GM06990 (cell line): ENCODE measurements around the gene RSPH10B.
A peak's percentile ranks its signal among the peaks of the same experiment; 100 is the strongest.
"Not testable (repeated sequence)": the region's sequence is repeated elsewhere in the genome, so short reads cannot be mapped to it uniquely, and the experiment has no call there.

Experiments
- DNase-seq: peaks from one replicate; pipeline ENCODE4 v3.0.0-alpha.2; 2011; ENCODE audit not compliant: insufficient read length; ENCODE audit errors: extremely low read depth
- H3K27me3 ChIP-seq: replicated peaks from 2 replicates; pipeline ENCODE4 v1.6.0; 2011; ENCODE audit warnings: low read length; ENCODE audit not compliant: control insufficient read depth, insufficient read depth
- H3K36me3 ChIP-seq: 2 replicates; pipeline ENCODE4 v1.5.1; 2011; ENCODE audit warnings: low read length; ENCODE audit not compliant: control insufficient read depth, insufficient read depth
- H3K4me3 ChIP-seq: replicated peaks from 2 replicates; pipeline ENCODE4 v1.5.1; 2011; ENCODE audit warnings: low read depth, mild to moderate bottlenecking, control low read depth, low read length
- TF ChIP-seq, protein P1 (sequence below): IDR thresholded peaks from 2 replicates; pipeline ENCODE4 v1.5.1; 2011; ENCODE audit warnings: low read length, control low read depth, mild to moderate bottlenecking, inconsistent platforms; ENCODE audit not compliant: insufficient read depth, poor library complexity, severe bottlenecking

Gene RSPH10B

DNA sequence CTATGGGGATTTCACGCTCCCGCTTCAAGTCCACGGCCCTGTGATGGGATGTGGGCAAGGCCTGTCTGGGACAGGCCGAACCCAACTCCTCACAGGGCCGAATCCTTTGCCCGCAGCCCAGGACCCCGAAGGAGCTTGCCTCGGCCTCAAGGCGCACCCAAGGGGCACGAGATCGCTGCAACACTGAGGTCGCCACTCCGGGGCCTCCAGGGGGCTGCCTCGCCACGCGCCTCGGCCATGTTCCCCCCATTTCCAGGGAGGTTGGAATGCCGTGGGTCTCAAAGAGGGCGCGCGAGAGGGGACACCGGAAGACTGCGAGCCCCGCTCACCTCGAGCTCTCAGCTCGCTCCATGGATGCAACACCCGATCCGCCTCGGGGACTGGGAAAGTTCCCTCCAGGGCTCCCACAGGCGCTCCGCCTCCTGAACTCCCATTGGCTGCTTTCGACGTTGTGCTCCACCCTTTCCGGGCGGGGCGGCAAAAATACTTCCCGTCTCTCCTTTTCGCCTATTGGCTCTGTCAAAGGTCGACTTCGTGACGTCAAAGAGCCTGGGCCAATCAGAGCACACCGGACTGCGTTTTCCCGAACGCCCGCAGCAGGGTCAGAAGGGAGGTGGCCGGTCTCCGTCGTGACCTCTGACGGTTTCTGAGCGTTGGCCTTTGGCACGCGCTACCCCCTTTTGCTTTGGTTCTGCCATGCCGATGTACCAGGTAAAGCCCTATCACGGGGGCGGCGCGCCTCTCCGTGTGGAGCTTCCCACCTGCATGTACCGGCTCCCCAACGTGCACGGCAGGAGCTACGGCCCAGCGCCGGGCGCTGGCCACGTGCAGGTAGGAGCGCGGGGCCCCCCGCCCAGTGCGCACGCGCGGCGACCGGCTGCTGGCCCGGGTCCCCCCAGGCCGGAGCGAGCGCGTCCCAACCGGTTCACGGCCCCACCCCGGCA lies 38.5 kb upstream of the RSPH10B start, which contains the start of the genes AIMP2 and PMS2:
Gene AIMP2 (plus strand): TSS at position 605 of the 944 bp plus-strand sequence. CDS start 92 bp downstream, at position 697.
Gene PMS2 (minus strand): TSS at position 382 of the 944 bp plus-strand sequence. CDS start 30 bp downstream, at position 352.
- Histone ChIP-seq H3K4me3 (peak within 1 kb of the TSS; percentile 96), H3K36me3 (no peaks in the 10 kb centered on the region; the same call in 1 of the 2 replicates), H3K27me3 (no peaks in the 10 kb centered on the region)
- peak; percentile 93 for DNase-seq
- TF ChIP-seq, protein P1, sequence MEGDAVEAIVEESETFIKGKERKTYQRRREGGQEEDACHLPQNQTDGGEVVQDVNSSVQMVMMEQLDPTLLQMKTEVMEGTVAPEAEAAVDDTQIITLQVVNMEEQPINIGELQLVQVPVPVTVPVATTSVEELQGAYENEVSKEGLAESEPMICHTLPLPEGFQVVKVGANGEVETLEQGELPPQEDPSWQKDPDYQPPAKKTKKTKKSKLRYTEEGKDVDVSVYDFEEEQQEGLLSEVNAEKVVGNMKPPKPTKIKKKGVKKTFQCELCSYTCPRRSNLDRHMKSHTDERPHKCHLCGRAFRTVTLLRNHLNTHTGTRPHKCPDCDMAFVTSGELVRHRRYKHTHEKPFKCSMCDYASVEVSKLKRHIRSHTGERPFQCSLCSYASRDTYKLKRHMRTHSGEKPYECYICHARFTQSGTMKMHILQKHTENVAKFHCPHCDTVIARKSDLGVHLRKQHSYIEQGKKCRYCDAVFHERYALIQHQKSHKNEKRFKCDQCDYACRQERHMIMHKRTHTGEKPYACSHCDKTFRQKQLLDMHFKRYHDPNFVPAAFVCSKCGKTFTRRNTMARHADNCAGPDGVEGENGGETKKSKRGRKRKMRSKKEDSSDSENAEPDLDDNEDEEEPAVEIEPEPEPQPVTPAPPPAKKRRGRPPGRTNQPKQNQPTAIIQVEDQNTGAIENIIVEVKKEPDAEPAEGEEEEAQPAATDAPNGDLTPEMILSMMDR = peak; percentile 45

DNA sequence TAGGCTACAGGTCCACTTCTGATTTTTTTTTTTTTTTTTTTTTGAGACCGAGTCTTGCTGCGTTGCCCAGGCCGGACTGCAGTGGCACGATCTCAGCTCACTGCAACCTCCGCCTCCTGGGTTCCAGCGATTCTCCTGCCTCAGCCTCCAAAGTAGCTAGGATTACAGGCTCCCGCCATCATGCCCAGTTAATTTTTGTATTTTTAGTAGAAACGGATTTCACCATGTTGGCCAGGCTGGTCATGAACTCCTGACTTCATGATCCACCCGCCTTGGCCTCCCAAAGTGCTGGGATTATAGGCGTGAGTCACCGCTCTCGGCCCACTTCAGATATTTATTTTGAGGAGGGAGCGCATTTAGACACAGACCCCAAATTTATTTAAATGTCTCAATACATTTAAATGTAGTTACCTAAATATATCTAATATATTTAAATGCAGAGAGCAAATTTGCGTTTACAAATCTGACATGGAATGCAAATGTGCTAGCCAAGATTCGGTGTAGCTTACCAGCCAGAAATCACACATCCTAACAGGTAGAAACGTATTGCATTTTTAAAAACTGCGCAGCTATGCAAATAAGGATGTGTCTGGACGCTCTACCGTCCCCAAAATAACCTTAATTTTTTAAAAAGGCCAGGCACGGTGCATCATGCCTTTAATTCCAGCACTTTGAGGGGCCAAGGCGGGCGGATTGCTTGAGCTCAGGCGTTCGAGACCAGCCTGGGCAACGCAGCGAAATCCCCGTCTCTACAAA lies 37.5 kb upstream of the RSPH10B start:
- not testable (repeated sequence) for H3K27me3 ChIP-seq, H3K36me3 ChIP-seq, DNase-seq
- peak overlapping the region; percentile 96 for H3K4me3 ChIP-seq

DNA sequence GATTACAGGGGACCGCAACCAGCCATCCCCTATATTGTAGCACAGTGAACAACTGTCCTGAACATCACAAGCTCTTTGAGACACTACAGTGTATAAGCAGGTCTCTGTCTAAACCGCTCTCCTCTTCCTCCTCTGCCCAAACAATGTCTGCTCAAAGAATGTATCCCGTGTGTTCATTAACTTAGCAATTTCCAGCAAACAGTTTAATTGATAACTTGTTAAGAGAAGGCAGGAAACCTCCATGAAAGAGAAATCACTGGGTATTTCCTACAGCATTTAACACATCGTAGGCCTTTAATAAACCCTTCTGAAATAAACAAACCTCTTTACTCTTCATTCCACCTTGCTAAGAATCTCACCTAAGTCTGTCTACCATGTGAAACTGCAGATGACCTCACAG lies 36.9 kb upstream of the RSPH10B start:
- DNase-seq = no peak
- Histone ChIP-seq H3K27me3 (no peaks in the 10 kb centered on the region), H3K36me3 (no peaks in the 10 kb centered on the region), H3K4me3 (peak overlapping the region; percentile 96; the same call in 1 of the 2 replicates)
- TF ChIP-seq, protein P1 = no peak

DNA sequence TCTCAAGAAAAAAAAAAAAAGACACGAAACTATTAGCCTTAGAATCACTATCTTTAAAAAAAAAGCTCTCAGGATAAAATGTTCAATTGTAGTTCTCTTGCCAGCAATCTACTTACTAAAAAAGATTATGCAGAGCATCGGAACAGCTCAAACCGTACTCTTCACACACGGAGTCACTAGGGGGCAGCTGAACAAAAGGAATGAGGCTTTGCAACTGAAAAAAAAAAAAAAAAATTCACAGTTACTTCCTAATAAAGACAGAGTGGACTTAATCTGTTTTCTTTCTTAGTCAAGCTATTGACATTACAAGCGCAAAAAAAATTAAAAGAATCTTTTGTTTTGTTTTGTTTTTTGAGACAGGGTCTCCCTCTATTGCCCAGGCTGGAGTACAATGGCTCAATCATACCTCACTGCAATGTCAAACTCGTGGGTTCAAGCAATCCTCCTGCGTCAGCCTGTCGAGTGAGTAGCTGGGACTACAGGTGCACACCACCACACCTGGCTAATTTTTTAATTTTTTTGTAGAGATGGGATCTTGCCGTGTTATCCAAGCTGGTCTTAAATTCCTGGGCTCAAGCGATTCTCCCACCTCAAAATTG lies 26.8 kb upstream of the RSPH10B start:
- Histone ChIP-seq H3K27me3 (no peaks in the 10 kb centered on the region), H3K4me3 (no peak overlapping the region), H3K36me3 (peaks cover 9% of the 10 kb centered on the region)
- TF ChIP-seq, protein P1 = peak; percentile 65
- no peak for DNase-seq

DNA sequence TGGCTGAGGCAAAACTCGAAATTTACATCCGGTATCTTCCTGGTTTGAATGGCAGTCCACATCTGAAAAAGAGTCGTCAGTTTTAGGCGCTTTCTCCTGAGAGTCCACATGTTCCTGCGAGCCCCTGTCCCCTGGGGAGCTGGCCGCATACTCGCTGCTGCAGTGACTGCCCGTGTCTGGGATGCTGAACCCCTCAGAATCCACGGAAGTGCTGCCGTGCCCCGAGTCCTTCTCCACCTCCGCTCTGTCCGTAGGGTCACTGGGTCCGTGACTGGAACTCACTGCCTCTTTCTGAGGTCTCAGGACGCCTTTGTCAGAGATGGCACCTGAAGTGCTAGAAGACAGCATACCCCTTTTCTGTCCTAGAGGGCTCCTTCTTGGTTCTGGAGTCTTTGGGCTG lies 16.6 kb upstream of the RSPH10B start:
- H3K4me3 ChIP-seq, H3K36me3 ChIP-seq, H3K27me3 ChIP-seq, DNase-seq: not testable (repeated sequence)

DNA sequence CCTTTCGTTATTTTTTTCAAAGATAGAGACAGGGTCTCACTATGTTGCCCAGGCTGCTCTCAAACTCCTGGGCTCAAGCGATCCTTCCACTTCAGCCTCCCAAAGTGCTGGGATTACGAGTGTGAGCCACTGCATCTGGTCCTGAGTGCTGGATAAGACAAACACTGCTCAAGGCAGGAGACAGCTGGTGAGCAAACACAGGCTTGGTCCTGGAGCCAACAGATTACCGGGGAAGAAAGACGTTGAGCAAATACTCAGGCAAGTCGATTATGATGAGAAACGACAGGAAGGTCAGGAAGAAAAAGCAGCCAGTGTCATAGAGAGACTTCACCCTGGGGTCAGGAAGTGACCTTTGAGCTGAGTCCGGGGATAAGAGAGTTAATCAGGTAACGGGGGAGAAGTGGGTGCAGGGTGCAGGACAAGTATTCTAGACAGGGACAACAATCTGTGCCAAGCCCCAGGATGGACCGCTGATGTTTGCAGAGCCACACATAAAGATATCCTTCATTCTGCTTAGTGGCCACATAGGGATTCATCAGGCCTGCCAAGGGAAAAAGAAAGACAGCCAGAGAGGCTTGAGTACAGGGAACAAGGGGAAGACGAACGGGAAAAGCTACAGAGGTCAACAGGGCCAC lies 9.3 kb upstream of the RSPH10B start:
- not testable (repeated sequence) for DNase-seq, H3K4me3 ChIP-seq

DNA sequence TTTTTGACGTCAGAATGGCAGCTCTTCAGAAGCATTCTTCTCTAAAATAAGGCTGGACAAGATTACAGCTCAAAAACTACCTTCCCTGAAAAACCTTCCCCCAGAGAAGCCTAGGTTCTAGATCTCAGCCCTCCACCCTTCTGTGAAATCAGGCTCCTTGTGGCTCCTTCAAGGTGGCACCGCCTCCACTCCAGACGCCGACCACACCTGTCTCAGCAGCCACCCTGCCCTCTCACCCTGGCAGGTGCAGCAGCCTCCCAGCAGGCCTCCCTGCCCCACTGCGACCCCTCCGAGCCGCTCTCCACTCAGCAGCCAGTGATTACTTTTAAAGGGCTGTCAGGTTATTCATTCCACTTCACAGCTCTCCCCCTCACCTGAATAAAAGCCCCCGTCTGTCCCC lies 3.1 kb upstream of the RSPH10B start:
- not testable (repeated sequence) for H3K27me3 ChIP-seq, H3K36me3 ChIP-seq, H3K4me3 ChIP-seq, DNase-seq

More for the DNA sequence above, 9.3 kb upstream of the RSPH10B start:
- not testable (repeated sequence) for H3K36me3 ChIP-seq, H3K27me3 ChIP-seq

DNA sequence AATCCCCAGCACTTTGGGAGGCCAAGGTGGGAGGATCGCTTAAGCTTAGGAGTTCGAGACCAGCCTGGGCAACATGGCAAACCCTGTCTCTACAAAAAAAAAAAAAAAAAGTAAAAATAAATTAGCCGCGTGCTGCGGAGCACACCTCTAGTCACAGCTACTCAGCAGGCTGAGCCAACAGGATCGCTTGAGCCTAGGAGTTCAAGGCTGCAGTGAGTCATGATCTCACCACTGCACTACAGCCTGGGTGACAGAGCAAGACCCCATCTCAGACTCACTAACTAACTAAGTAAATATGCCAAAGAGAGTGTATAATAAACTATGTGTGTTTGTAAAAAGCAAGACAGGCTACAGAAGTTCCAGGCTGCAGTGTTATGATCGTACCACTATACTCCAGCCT lies 6.7 kb downstream of the RSPH10B start:
- not testable (repeated sequence) for DNase-seq, H3K4me3 ChIP-seq, H3K36me3 ChIP-seq, H3K27me3 ChIP-seq

DNA sequence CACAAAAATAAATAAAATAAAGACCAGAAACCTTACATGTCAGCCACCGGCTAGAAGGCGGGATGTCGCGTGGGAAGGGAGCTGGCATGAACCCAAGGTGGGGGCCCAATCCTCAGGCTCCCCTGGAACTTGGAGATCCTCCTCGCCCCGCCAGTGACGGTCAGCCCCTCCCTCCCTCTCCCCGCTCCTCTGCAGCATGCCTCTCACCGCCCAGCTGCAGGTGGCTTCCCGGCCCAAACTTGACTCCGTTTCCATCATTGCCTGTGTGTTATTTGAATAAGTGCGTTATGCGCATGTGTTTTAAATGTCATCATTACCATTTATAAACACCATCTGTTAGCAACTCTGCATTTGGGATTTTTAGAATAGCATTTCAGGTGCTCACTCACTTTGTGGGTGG lies 7.3 kb downstream of the RSPH10B start:
- H3K4me3 ChIP-seq, DNase-seq, H3K27me3 ChIP-seq, H3K36me3 ChIP-seq: not testable (repeated sequence)

DNA sequence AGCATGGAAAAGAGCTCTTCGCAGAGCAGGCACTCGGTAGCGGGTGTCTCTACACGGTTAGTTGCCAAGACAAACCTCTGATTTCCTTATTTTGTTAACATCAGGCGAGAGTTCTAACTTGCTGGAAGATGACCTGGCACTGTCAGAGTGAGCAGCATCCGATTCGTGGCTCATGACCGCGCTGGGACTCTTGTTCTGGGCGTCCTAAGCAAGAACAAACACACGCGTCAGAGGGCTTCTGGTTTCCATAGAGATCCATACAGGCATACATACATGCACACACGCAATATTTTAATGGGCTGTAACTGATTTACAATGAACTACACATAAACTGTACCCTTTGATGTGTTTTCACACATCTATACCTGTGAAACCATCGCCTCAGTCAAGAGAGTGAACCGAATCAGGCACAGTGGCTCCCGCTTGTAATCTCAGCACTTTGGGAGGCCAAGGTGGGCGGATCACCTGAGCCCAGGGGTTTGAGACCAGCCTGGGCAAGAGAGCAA lies 35.5 kb downstream of the RSPH10B start:
- not testable (repeated sequence) for H3K27me3 ChIP-seq, H3K36me3 ChIP-seq, H3K4me3 ChIP-seq, DNase-seq
